HL-60/S4 (cell line): Measurements from ENCODE around the gene C2orf66.

ENCODE experiments used
- in situ Hi-C: fragments of 300-500 bp; cut with MboI; formaldehyde crosslinking; loops from 2 replicates; pipeline ENCODE4 v1.14.3; 2022; ENCODE audit warnings: low sequenced_read_pairs

Gene C2orf66

GRCh38 chr2:196809260-196809659, at the start of gene C2orf66:
C2orf66 (minus strand) TSS chr2:196809355; CDS start chr2:196809336, 19 bp downstream.
- in situ Hi-C loops = no loop called here

- in situ Hi-C loops = no loop called here
These were observed 45.5 kb upstream of the C2orf66 start for GRCh38 chr2:196854629-196855028.

- in situ Hi-C loops = no loop called here
These were observed 44.3 kb upstream of the C2orf66 start for GRCh38 chr2:196853301-196854087.

GRCh38 chr2:196851088-196851487, 41.9 kb upstream of the C2orf66 start:
- in situ Hi-C loops = no loop called here

GRCh38 chr2:196849895-196850294, 40.7 kb upstream of the C2orf66 start:
- in situ Hi-C loops = no loop called here

- in situ Hi-C loops = no loop called here
These were observed 37.1 kb upstream of the C2orf66 start for GRCh38 chr2:196846295-196846694.

GRCh38 chr2:196845371-196845770, 36.2 kb upstream of the C2orf66 start:
- in situ Hi-C loops = no loop called here

- in situ Hi-C loops = no loop called here
These were observed 31.0 kb upstream of the C2orf66 start for GRCh38 chr2:196840171-196840570.

- in situ Hi-C loops = no loop called here
These were observed 30.4 kb upstream of the C2orf66 start for GRCh38 chr2:196839574-196839973.

GRCh38 chr2:196836440-196836839, 27.3 kb upstream of the C2orf66 start:
- in situ Hi-C loops = no loop called here

GRCh38 chr2:196830701-196831100, 21.5 kb upstream of the C2orf66 start:
- in situ Hi-C loops = no loop called here

GRCh38 chr2:196827356-196827755, 18.2 kb upstream of the C2orf66 start:
- in situ Hi-C loops = no loop called here

GRCh38 chr2:196823750-196824522, 14.8 kb upstream of the C2orf66 start:
- in situ Hi-C loops = no loop called here

GRCh38 chr2:196821195-196821594, 12.0 kb upstream of the C2orf66 start:
- in situ Hi-C loops = no loop called here

- in situ Hi-C loops = no loop called here
These were observed 981 bp downstream of the C2orf66 start for GRCh38 chr2:196808083-196808665.

- in situ Hi-C loops = no loop called here
These were observed 4.8 kb downstream of the C2orf66 start for GRCh38 chr2:196804381-196804780.

GRCh38 chr2:196802401-196802800, 6.8 kb downstream of the C2orf66 start:
- in situ Hi-C loops = no loop called here

- in situ Hi-C loops = no loop called here
These were observed 7.4 kb downstream of the C2orf66 start for GRCh38 chr2:196801674-196802261.

GRCh38 chr2:196798980-196799379, 10.2 kb downstream of the C2orf66 start:
- in situ Hi-C loops = no loop called here

- in situ Hi-C loops = no loop called here
These were observed 16.3 kb downstream of the C2orf66 start for GRCh38 chr2:196792865-196793264.

- in situ Hi-C loops = no loop called here
These were observed 25.6 kb downstream of the C2orf66 start for GRCh38 chr2:196783431-196784094.
